Activated naive CD4-positive, alpha-beta T cell treated with anti-CD3 and anti-CD28 coated beads, Interleukin-2, amount 50 U/mL, for 16 hours (primary cell): ENCODE data around the gene DPF3.

Experiments
- DNase-seq: peaks from one replicate; pipeline ENCODE4 v3.0.0-alpha.2; 2020

Gene DPF3

DNA sequence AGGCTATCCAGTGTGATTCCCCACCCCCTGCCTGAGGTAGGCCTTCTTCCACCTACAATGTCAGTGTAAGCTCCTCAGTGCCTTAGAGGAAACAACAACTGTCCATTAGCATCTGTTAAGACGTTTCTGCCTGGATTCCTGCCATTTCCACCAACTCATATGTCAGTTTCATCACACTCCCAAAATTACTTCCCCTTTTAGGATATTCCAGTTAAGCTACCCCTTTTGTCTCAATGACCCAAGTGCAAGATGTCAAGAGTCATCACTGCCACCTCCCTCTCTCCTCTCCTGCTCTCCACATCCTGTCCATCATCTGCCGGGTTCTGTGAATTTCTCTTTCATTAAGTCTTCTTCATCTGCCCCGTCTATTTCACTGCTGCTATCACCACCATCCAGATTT lies 189.4 kb downstream of the DPF3 start:
- DNase-seq = no peak

DNA sequence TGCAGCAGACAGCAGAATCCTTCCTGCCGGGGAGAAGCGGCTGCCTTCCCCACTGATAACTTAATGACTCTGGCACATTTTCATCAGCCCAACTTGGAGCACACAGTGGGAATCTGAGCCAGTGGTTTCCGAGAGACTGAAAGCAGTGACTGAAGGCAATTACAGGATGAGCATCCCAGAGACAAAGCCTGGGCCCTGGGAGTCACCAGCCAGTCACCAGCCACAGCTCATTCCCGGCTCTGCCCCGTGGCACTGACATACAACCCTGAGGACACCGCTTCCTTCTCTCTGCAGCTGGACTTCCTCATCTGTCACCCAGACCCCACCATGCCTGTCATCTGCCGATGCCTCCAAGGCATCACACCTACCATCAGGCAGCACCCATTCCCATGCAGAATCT lies 192.3 kb downstream of the DPF3 start:
- DNase-seq = no peak

DNA sequence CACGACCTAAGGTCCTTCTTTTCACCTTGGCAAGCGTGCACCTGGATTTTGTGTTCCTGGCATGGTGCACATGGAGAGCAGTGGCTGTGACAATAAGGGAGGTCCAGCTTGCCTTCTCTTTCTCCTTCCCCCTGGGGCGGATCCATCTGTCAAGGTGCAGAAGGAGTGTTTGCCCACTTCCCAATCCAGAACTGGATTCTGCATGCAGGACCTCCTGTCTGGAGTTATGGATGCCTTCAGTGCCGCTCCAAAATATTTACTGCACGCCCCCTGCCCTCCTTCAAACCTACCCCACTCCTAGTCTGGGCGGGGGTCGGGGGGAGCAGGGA lies 192.7 kb downstream of the DPF3 start:
- no peak for DNase-seq

DNA sequence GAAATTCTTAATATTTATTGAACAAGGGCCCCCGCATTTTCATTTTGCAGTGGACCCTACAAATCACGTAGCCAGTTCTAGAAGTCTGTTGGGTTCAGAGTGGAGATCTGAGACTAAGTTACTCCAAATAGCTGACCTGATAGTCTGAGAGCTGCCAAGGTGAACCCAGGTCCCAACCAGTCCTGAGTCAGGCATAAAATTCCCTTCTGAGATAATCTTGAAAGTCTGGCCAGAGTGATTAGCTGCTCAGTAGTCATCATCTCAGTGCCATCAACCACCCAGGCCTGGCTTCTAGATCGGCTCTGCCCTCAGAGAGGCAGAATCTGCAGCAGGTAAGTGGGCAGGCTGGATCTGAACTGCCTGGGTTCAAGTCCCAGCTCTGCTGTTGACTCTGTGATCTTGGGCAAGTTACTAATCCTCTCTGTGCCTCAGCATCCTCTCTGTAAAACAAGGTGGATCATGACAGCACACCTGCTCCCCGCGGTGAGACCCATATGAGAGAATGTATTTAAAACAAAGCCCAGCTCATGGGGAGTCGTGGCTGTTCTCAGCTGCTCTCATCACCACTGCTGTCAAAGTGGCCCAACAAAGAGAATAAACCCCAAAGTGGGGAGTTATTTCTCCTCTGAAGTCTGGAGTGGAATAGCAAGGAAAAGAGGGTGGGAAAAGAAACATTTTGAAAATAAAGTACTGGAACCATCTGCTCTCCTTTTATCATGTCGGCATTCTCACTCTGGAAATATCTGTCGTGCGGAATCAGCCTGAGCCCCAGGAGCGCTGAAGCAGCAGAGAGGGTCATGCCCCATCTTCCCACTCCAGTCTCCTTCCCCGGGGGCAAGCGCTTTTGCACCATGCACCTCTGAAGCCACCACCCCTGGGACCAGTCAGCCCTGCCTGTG lies 193.3 kb downstream of the DPF3 start:
- no peak for DNase-seq

DNA sequence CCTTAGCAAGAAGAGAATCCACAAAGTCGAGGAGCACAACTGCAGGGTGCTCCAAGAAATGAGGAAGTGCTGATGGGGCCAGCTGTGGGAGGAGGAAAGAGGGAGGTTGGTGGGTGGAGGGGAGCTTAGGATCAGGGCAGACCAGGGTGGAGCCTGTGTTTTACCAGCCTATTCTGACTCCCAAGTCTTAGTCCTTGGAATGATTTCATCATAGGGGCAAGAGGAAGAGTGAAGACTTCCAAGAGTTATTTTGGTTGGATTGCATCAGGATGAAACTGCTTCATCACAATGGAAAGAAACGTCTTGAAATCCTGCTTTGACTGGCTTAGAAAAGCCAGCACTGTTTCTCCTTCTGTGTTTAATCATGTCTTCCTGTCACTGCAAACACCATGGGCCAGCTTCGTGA lies 194.0 kb downstream of the DPF3 start:
- no peak for DNase-seq

DNA sequence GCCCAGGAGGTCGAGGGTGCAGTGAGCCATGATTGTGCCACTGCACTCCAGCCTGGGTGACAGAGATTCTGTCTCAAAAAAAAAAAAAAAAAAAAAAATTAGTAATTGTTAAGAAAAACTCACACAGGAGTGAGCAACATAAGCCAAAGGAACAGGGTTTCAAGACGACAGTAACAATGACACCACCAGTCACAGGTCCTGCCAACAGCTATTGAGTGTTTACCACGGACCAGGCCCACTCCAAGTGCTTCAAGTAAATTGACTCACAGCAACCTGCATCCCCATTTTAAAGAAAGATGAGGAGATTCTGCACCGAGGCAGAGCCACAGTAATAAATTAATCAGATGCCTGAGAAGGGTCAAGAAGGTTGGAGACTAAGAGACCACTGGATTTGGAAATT lies 194.5 kb downstream of the DPF3 start:
- DNase-seq = no peak

DNA sequence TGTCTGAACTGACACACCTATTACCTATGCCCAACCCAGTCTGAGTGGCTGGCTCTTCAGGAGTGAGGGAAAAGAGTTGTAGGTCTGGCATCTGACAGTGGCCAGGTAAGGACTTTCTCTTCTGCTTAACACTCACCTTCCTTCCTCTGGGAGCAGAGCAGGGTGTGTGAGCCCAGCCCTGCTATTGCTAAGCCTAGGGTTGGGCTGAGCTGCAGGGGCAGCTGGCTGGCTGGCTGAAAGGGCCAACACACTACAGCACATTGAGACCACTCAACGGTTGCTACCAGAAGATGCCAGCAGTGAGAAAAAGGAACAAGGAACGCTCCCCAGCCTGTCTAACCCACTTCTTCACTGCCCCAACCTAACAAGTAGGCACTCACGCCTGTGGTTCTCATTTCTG lies 201.2 kb downstream of the DPF3 start:
- DNase-seq = no peak

DNA sequence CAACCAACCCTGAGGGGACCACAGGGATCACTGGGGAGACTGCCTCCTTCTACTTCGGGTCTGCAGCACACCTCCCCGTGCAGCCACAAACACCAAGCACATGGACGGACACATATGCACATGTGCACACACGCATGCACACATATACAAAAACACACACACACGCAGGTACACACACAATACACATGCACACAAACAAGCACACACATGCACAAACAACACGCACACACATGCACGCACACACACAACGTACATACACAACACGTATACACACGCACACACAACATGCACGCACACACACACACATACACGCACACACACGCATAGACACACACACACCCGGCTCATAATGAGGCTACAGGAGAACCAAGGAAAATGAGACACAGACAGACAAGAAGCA lies 203.6 kb downstream of the DPF3 start:
- DNase-seq = no peak

DNA sequence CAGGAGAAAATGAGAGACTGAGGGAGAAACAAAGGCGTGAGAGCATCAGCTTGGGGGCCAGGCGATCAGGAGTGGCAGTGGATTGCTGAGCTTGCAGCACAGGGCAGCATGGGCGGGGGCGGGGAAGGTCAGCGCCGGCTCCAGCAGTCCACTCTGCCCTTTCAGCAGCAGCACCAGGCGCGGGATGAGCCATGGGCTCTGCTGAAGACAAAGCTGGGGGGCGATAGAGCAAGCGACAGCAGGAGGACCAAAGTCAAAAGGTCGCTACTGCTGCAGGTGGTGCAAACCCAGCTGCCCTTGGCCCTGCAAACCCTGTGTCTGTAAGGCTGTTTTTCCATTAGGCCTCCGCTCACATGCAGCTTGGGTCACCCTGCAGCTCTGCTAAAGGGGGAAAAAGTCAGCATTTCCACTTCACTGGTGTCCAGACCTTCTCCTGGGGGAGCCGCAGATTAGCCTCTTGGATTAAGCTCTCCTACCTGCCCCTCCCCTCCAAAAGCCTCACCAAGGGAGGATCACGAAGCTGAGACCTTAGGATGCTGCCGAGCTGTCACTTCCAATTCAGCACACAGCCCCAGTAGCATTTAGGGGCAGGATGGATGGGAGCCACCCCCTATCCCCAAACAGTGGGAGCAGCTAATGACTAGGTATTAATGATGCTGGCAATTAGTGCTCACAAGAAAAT lies 204.8 kb downstream of the DPF3 start:
- DNase-seq = no peak

DNA sequence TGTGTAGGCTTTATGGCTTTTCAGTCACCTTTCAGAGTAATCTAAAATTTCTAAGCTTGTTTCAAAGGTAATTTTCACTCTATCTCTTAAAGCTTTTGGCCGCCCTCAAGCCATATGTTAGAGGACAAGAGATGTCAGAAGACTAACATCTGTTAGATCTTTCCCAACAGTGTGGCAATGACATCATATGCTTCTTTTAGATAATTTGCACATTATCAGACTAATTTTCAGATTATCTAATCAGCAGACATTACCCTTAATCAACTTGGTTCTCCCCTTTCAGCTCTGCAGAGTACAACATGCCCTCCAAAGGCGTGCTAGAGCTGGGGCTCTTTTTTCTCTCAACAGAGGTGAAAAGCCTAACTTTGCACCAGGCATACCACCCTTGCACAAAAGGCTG lies 207.1 kb downstream of the DPF3 start:
- DNase-seq = no peak

DNA sequence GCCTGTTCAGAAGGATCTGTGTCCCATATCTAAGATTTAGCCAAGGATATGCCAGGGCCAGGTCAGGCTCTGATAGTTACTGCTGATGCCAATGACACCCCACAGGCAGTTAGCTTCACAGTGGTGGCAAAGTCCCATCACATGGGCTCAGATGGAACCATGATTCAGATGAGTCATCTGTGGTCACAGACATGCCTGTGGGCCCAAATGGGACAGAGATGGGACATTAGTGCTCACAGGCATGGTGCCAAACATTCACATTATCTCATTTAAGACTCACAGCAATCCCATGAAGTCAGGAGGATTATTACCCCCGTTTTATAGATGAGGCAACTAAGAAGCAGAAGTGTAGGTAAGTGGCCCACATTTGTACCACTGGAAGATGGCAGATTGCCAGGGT lies 207.8 kb downstream of the DPF3 start:
- DNase-seq = no peak

DNA sequence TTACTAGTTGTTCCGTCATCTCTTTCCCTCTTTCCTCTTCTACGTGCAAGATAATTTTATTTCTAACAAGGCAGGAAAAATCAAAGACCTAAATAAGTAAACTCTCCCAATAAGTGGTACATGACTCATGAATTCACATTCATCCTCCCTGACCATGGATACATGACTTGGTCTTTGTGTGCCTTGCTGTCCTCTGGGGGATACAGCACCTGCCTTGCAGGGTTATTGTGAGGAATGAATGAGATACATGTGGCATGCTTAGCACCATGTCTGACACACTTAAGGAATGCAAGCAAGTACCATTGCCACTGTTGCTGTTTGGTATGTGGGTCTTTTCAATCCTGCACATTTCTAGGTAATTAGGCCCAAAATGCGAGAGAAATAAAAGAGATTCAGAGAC lies 208.4 kb downstream of the DPF3 start:
- DNase-seq = no peak

DNA sequence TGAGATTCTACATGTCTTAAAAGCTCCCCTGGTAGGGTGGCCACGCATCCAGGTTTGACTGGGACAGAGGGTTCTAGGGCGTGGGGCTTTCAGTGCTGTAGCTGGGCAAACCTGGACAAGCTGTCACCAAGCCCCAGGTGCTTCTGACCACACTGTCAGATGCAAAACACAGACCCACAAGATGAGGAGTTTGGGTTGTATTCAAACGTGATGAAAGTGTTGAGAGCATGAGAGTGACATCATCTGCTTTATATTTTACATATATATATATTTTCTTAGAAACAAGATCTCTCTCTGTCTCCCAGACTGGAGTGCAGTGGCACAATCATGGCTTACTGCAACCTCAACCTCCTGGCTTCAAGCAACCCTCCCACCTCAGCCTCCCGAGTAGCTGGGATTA lies 210.1 kb downstream of the DPF3 start:
- no peak for DNase-seq

DNA sequence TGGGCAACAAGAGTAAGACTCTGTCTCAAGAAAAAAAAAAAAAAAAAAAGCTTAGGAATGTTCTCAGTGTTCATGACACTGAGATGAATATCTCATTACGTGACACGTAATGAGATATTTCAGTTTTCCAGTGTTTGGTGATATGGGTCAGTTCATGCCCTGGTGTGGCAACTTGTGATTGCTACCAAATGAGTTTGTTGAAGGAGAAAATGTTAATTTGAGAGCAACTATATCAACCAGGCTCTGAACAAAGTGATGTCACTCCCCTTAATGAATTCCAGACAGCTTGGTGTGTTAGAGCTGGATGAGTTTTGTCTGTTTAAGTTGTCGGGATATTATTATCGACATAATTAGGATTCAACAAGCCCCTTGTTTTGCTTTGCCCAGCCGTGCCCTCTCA lies 211.7 kb downstream of the DPF3 start:
- DNase-seq = no peak

DNA sequence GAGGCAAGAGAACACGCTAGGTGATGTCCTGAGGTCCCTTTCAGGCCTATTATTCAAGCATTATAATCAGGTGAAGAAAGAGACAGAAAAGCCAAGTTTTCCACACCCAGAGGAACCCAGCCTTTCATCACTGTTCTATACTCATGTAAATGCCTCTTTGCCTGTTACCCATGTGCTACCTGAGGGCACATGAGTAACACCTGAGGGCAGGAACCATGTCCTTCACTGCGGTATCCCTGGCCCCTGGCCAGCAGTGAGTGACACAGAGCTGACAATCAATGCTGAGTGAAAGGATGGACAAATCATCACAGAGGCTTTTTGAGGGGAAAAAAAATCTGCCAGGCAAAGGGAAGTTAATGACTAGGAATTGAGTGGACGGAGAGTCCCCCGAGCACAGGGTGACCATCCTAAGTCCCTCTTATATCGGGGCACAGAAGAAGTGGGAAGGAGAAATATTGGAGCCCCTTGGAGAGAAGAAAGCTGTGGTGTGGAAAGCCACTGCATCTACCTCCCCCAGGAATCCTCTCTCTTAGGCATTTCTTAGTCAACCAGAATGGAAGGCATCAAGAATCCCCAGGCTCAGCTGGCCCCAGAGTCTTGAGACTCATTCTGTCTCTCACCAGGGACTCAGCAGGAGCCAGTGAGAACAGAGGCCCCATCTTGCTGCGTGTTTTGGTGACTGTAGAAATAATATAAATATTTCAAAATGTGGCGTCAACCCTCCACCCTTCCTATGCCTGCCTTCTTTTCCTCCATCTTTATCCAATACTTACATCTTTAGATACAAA lies 212.9 kb downstream of the DPF3 start:
- DNase-seq = no peak

DNA sequence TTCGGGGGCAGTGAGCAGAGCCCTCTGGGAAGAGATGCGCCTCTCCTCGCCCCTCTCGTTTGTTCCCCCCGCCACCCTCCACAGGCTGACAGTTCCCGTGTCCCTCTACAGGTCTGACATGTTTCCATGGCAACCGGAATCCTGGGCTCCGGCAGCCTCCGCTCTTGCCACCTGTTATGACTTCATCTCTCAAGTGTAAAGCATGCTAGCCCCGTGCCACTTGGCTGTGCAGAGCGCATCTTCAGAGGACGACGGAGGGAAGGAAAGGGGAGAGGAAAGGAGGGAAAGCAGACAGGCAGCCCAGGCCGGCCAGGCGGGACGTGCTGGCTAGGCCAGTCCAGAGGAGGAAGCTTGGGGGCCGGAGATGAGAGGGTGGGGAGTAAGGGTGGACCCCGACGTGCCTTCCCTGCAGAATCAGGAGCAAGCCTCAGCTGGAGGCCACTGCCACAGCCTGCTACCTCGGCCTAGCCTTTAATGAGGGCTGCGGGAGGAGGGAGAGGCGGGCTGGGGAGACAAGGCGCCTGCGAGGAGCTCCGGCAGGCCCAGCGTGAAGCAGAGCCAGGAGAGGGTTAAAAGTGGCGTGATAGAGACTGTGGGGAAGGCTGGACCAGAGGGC lies 214.3 kb downstream of the DPF3 start:
- no peak for DNase-seq

DNA sequence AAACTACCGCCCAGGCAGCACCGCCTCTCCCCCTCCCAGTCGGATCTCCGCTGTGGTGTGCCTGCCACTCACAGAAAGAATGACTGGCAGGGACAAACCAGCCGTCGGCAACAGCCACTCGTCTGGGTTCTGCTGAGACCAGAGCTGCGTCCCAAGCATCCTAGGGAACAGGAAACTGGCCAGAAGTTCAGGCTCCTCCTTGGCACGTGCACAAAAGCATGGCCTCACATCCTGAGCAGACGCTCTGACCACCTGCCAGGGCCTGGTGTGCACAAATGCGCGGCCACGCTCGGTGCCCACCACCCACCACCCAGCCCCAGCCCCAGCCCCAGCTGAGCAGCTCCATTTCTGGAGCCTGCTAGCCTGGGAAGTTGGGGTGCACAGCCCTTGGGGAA lies 214.8 kb downstream of the DPF3 start:
- no peak for DNase-seq

DNA sequence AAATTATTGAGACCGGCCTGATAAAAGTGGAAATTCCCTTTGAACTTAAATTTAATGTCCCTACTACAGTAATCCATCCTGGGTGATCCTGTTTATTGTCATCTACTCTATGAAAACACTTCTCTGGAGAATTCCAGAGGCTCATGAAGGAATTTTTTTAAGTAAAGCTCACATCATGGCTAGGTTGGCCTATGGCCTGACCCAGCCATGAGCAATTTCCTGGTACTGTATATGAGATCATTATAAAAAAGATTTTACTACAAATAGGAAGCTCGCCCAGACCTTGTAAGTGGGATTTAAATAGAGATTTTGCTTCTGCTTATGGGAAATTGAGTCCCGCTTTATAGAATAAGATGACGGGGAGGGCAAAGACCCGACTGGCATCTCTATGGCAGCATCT lies 215.5 kb downstream of the DPF3 start:
- DNase-seq = no peak

DNA sequence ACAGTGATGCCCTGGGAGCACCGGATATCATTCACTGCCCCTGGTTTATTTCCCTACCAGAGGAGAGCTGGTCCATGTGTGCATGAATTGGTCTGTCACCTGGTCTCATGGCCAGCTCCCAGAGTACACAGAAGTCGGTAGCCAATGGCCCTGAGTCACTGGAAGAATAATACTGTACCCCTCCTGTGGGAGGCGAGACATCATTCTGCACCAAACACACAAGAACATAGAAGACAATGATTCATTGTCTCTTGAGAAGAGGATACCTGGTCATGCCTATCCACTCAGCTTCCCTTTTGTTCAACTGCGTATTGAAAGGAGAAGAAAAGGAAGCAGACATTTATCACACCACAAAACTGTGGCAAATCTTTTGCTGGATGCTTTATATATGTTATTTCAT lies 216.2 kb downstream of the DPF3 start:
- DNase-seq = no peak

DNA sequence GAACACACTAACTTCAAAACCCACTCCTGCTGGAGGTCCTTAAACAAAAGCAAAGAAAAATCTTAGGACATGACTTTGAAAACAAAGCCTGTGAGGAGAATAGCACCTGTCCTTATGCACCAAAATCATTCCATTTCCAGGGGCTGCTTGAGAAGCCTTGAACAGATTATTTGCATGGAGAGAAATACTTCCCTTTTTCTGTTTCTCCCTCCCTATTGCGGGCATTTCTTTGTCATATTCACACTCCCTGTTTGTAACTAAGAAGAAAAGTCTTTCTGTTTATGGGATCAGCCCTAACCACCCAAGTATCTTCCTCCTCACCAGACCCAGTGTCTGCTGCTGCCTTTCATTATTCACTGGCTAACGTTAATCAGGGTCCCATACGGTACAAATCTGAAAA lies 218.8 kb downstream of the DPF3 start:
- DNase-seq = no peak

DNA sequence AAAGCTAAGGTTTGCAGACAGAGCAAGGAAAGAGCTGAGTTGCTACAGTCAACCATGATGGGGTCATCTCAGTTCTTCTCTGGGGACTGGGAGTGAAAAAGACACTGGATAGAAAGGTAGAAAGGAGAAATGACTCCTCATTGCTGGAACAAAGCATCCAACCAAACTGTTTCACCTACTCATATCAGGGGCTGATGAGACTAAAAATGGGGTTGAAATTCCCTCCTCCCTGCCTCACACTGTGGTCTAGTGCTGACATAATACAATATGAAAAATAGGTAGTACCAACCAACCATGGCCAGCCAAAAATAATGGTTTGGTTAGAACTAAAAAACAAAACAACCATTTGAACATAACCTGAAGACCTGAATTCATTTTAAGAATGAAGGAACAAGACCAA lies 220.7 kb downstream of the DPF3 start:
- DNase-seq = no peak

DNA sequence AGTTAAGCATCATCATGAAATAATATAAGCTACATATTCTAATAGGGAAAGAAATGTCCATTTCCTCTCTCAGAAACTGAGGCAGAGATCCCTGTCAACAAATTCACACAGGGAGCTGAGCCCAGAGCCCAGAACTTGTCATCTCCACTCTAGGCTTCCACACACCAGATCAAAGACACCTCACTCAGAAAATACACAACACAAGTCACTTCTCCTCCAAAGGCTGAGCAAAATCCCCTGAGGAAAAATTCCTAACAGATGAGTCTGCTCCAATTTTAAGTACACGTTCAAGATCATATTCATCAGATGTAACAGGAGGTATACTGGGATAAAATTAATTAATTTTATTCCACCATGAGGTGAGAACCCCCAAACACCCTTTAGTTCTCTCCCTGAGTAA lies 227.3 kb downstream of the DPF3 start:
- DNase-seq = no peak

DNA sequence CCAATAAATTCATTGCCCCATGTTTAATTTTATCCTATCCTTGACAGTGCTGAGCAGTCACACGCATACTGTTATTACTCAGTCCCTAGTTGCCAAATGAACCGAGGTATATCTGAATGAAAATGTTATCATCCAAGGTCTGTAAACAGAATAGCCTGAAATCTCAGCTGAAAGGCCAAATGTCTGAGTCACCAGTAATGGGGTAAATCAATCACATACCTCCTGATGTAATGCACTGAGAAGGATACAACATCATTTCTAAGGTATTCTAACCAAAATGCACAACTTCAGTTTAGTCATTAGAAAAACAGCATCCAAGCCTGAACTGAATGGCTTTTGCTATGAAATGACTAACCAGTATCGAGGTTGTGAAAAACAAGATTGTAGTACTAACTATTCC lies 228.6 kb downstream of the DPF3 start:
- DNase-seq = no peak

DNA sequence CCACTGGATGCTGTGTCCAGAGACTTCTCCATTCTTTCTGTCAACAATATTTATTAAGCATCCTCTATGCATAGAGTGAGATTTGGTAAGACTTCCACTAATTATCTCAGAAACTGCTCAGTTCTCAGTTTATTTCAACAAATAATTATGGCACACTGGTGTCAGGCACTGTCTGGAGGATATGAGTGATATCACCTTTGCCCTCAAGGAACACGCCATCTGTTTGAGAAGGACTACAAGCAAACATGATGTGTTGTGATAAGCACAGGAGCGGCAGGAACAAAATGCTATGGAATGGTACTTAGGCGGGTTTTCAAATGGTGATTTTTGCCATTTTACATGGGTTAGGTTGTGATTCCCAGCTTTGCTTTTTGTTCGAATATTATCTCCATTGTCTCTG lies 229.2 kb downstream of the DPF3 start:
- no peak for DNase-seq
